NCI-H510A treated with DMSO at 0.1 percent for 48 hours (cell line): Measurements from ENCODE around the gene TXNDC17.
"Not testable (repeated sequence)": the region's sequence is repeated elsewhere in the genome, so short reads cannot be mapped to it uniquely, and the experiment has no call there.

Experiments
- DNase-seq: peaks from one replicate; lab custom pipeline; 2025; lab: John Stamatoyannopoulos, UW

Gene TXNDC17

DNA sequence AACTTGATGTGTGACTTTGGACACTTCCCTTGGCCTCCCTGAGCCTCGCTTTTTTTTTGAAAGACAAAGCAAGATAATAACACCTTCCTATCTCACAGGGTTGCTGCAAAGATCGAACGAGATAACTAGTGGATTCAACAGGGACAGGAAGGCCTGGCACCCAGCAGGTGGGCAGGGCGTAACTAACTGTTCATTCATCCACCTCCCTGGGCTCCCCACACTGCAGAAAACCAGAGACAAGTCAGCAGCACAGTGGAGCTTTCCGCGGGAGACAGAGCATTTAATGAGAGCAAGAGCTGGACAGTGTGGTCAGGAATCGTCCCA lies 43.6 kb downstream of the TXNDC17 start:
- no peak for DNase-seq

DNA sequence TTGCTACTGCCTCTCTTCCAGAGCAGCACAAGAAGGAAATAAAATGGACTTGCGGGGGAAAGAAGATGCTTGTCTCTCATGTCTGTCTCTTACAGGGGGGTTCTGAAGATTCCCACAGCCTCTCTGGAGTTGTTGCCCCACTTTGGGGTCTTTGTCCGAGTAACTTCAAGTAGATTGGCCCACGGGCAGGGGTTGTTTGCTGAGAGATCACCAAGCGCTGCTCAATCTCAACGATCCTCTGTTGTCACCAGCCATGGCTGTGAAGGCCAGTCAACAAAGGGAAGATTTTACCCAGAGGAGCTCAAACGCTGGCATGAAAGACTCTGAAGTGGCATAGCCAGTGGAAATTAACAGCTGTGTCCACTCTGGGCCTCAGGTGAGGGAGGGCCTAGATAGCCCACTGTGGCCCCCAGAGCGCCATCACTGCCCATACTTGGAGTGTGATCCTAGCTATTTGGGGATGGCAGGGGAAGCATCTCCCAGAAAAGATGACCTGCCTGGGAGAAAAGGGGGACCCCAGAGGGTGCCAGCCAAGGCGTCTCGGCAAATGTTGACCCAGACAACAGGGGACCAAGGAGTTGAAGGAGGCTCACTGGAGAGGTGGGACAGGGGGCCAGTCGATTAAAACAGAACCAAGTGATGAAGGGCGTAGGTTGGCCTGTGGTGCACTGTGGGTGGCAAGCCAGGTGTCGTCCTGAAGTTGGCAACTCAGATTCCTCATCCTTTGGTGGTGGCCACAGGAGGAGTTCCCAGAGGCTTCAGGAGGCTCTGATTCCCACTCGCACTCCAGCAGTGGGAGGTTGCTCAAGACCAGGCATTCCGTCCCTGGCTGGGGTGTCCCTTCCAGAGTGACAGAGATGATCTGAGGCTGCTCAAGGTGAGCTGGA lies 44.3 kb downstream of the TXNDC17 start:
- DNase-seq, result no peak

DNA sequence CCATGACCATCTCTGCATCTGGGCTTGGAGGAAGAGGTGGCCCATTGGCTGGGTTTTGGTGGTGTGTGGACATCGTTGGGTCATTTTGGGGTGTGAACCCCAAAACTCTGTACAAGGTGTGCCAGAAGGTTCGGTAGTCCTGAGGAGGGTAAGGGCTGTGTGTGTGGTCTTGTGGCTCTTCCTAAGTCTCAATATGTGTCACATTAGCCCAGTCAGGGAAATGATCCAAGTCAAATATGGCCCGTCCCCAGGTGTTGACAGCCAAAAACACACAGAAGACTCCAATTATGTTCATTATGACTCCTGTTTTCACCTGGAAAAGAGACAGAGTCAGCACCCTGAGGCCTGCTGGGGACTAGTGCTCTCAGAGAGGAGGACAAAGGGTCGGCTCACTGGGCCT lies 45.2 kb downstream of the TXNDC17 start:
- DNase-seq, result no peak

DNA sequence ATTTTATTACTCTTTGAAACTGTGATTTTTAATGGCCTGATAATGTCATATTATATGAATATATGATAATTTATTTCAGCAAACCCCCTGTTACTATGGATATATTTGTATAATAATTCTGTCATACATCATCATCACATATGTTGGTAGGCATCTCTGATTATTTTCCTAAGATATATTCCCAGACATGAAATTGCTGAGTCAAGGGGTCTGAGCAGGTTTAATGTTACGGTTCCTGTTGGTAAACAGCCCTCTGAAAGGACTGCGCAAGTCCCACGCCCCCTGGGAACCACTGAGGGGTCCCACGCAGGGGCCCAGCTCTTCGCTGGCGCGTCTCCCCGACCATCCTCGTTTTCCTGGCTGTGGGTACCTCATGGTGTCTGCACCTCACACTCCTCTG lies 48.1 kb downstream of the TXNDC17 start:
- DNase-seq, result no peak

DNA sequence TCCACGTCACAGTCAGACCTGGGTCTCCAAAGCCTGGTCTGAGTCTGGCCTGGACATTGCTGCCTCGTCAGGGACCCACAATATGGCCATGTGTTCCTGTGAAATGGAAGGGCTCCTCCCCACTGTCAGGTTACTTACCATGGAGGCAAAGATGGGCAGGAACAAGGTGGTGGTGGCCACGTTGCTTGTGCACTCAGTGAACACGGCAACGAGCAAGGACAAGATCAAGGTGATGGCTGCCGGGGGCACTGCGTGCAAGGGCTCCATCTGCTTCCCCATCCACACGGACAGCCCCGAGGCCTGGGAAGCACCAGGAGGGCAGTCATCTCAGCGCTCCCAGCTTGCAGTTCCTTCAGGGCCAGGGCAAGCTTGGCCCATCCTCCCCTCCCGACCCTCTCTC lies 49.8 kb downstream of the TXNDC17 start:
- no peak for DNase-seq

DNA sequence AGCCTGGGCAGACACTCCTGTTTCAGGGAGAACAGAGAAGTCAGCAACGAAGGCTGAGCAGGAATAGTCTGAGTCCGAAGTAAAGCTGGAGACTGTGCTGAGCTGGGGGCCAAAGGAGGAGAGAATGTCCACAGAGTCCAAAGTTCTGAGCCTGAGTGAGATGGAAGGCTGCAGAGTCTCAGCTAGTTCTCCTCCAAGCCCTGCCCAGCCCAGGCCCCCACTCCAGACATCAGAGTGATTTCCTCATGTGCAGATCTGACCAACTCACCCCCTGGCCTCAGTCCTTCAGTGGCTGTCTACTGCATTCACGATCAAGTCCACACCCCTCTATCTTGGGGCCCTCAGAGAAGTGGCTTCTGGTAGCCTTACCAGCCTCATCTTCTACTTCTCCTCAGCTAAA lies 50.7 kb downstream of the TXNDC17 start:
- no peak for DNase-seq

DNA sequence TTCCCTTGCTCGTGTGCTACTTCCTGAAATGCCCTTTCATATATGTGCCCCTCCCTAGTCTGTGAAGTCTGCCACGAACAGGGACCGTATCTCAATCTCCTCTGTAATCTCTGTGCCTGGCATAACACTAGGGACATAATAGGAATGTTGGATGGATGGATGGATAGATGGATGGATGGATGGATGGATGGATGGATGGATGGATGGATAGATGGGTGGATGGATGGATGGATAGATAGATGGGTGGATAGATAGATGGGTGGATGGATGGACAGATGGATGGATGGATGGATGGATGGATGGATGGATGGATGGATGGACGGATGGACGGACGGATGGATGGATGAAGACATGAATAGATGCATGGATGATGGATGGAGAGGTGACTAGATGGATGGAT lies 51.1 kb downstream of the TXNDC17 start:
- not testable (repeated sequence) for DNase-seq
